DND-41 (cell line): ENCODE results near the gene CDC42BPG.
"Not testable (repeated sequence)": the region's sequence is repeated elsewhere in the genome, so short reads cannot be mapped to it uniquely, and the experiment has no call there.

Experiments used
- ATAC-seq: fragments of 200-7000 bp; cut with Tn5 transposase; 3 replicates; pipeline ENCODE4 v1.9.1; 2021; ENCODE audit warnings: low read depth; ENCODE audit not compliant: insufficient read depth
- DNase-seq: peaks from one replicate; pipeline ENCODE4 v3.0.0-alpha.2; 2020
- H2AFZ ChIP-seq: 2 replicates; pipeline ENCODE4 v1.6.0; 2012; ENCODE audit warnings: low read depth, low read length
- H3K27ac ChIP-seq: 2 replicates; pipeline ENCODE4 v1.5.1; 2012; ENCODE audit warnings: low read length, inconsistent platforms
- H3K27me3 ChIP-seq: fragments of 200-600 bp; sonication (generic); 2 replicates; pipeline ENCODE4 v1.6.0; 2012; ENCODE audit warnings: low read length, mild to moderate bottlenecking, inconsistent platforms; ENCODE audit not compliant: insufficient read depth, poor library complexity
- H3K36me3 ChIP-seq: 2 replicates; pipeline ENCODE4 v1.5.1; 2012; ENCODE audit warnings: low read length, inconsistent platforms; ENCODE audit not compliant: insufficient read depth
- H3K4me1 ChIP-seq: 2 replicates; pipeline ENCODE4 v1.5.1; 2012; ENCODE audit warnings: mild to moderate bottlenecking, low read length; ENCODE audit not compliant: insufficient read depth
- H3K4me2 ChIP-seq: 2 replicates; pipeline ENCODE4 v1.6.0; 2012; ENCODE audit warnings: mild to moderate bottlenecking, moderate library complexity, low read length, inconsistent platforms; ENCODE audit not compliant: insufficient read depth
- H3K4me3 ChIP-seq, 2 experiments: fragments of 200-600 bp in 1 of 2; shearing (Covaris generic) in 1 of 2; 2 replicates each; pipeline ENCODE4 v1.5.1; 2012 to 2016; ENCODE audit warnings: inconsistent platforms in 2 of 2, low read length in 2 of 2, mild to moderate bottlenecking in 2 of 2, low read depth in 1 of 2, moderate library complexity in 1 of 2
- H3K79me2 ChIP-seq: 2 replicates; pipeline ENCODE4 v1.6.0; 2012; ENCODE audit warnings: low read length, inconsistent platforms; ENCODE audit not compliant: insufficient read depth
- H3K9ac ChIP-seq: 2 replicates; pipeline ENCODE4 v1.6.0; 2012; ENCODE audit warnings: low read depth, mild to moderate bottlenecking, inconsistent platforms, low read length, moderate library complexity
- H3K9me3 ChIP-seq: 2 replicates; pipeline ENCODE4 v1.5.1; 2012; ENCODE audit warnings: low read length, moderate library complexity, mild to moderate bottlenecking, inconsistent platforms; ENCODE audit not compliant: insufficient read depth, severe bottlenecking
- H4K20me1 ChIP-seq: 2 replicates; pipeline ENCODE4 v1.6.0; 2012; ENCODE audit warnings: low read length; ENCODE audit not compliant: insufficient read depth
- CTCF ChIP-seq: IDR thresholded peaks from 2 replicates; pipeline ENCODE4 v1.5.1; 2012; ENCODE audit warnings: borderline replicate concordance, low read length, moderate library complexity, mild to moderate bottlenecking; ENCODE audit not compliant: poor library complexity, severe bottlenecking; ENCODE audit errors: extremely low read depth
- EZH2 ChIP-seq: IDR thresholded peaks from 3 replicates; pipeline ENCODE4 v1.6.1; 2012; ENCODE audit warnings: borderline replicate concordance, low read depth, mild to moderate bottlenecking, moderate library complexity, low read length, inconsistent platforms; ENCODE audit not compliant: severe bottlenecking

CDC42BPG gene

GRCh38 chr11:64823568-64824119 lies 20.8 kb downstream of the CDC42BPG start:
- ATAC-seq, result no peak
- no peaks in the 10 kb centered on the region for H3K27me3 ChIP-seq
- H2AFZ ChIP-seq, result no peak overlapping the region; the same call in 1 of the 2 replicates
- H3K27ac ChIP-seq, result no peak overlapping the region
- H3K79me2 ChIP-seq, result no peaks in the 10 kb centered on the region
- no peak overlapping the region for H3K4me3 ChIP-seq
- H3K36me3 ChIP-seq, result no peaks in the 10 kb centered on the region
- H3K9ac ChIP-seq, result no peak overlapping the region
- no peaks in the 10 kb centered on the region for H4K20me1 ChIP-seq
- DNase-seq, result no peak
- no peak overlapping the region for H3K4me2 ChIP-seq
- H3K9me3 ChIP-seq, result no peaks in the 10 kb centered on the region
- no peak for TF ChIP-seq CTCF
- TF ChIP-seq EZH2, result no peak
- H3K4me1 ChIP-seq, result no peaks in the 10 kb centered on the region

GRCh38 chr11:64817476-64817875 lies 27.0 kb downstream of the CDC42BPG start:
- ATAC-seq (no peak), DNase-seq (no peak)
- Histone ChIP-seq H3K4me1 (no peaks in the 10 kb centered on the region), H4K20me1 (no peaks in the 10 kb centered on the region), H3K27ac (no peak overlapping the region), H3K9ac (no peak overlapping the region), H3K27me3 (no peaks in the 10 kb centered on the region), H3K4me3 (no peak overlapping the region), H3K79me2 (no peaks in the 10 kb centered on the region), H2AFZ (no peak overlapping the region), H3K9me3 (no peaks in the 10 kb centered on the region), H3K4me2 (no peak overlapping the region), H3K36me3 (no peaks in the 10 kb centered on the region)
- no peak for TF ChIP-seq EZH2

GRCh38 chr11:64815433-64815832 lies 29.0 kb downstream of the CDC42BPG start:
- not testable (repeated sequence) for H3K4me3 ChIP-seq, H3K27ac ChIP-seq, ATAC-seq, H3K9ac ChIP-seq, H3K36me3 ChIP-seq, H3K4me1 ChIP-seq, DNase-seq, H3K9me3 ChIP-seq, H3K4me2 ChIP-seq, H3K79me2 ChIP-seq, H3K27me3 ChIP-seq, H2AFZ ChIP-seq, H4K20me1 ChIP-seq

- ATAC-seq (no peak), DNase-seq (no peak)
- no peak overlapping the region for H3K4me3 ChIP-seq
- no peak overlapping the region for H2AFZ ChIP-seq
- H3K9me3 ChIP-seq, result no peaks in the 10 kb centered on the region
- no peak overlapping the region for H3K27ac ChIP-seq
- H3K27me3 ChIP-seq, result no peaks in the 10 kb centered on the region
- peaks cover 7% of the 10 kb centered on the region for H3K4me1 ChIP-seq
- H3K9ac ChIP-seq, result no peak overlapping the region
- H4K20me1 ChIP-seq, result no peaks in the 10 kb centered on the region
- H3K79me2 ChIP-seq, result peaks cover 4% of the 10 kb centered on the region
- H3K36me3 ChIP-seq, result no peaks in the 10 kb centered on the region
- TF ChIP-seq EZH2 (no peak), CTCF (no peak)
- H3K4me2 ChIP-seq, result no peak overlapping the region
Observed at GRCh38 chr11:64814712-64815187, 29.7 kb downstream of the CDC42BPG start.
